Keratinocyte (primary cell): ENCODE results near the gene ACTR5. TPM values are rescaled to one million over a fixed set of nuclear protein-coding genes. Genes with fewer than 3 reads are reported as not detected.

ENCODE experiments used
- DNase-seq: peaks from one replicate; pipeline ENCODE4 v3.0.0-alpha.2; 2011; ENCODE audit warnings: low read depth, missing footprints, low spot score
- FAIRE-seq: peaks from 2 replicates; lab custom pipeline; 2011; peaks lifted over from hg19 to GRCh38; lab: Jason Lieb, UNC
- H2AFZ ChIP-seq: 2 replicates; pipeline ENCODE4 v1.6.0; 2012; ENCODE audit warnings: low read length, control low read depth, inconsistent platforms; ENCODE audit not compliant: control insufficient read depth
- H3K27ac ChIP-seq: 2 replicates; pipeline ENCODE4 v1.5.1; 2011; ENCODE audit warnings: low read length; ENCODE audit not compliant: control insufficient read depth, insufficient read depth
- H3K27me3 ChIP-seq: 3 replicates; pipeline ENCODE4 v1.6.0; 2011; ENCODE audit warnings: low read length; ENCODE audit not compliant: control insufficient read depth, insufficient read depth; ENCODE audit errors: extremely low read depth
- H3K36me3 ChIP-seq, 2 experiments: 2 replicates in 1 of 2; 3 replicates in 1 of 2; pipeline ENCODE4 v1.5.1; 2011; ENCODE audit warnings: low read length in 2 of 2, mild to moderate bottlenecking in 1 of 2; ENCODE audit not compliant: control insufficient read depth in 2 of 2, insufficient read depth in 2 of 2; ENCODE audit errors: extremely low read depth in 1 of 2
- H3K4me1 ChIP-seq: 3 replicates; pipeline ENCODE4 v1.5.1; 2011; ENCODE audit warnings: low read length; ENCODE audit not compliant: control insufficient read depth, insufficient read depth; ENCODE audit errors: extremely low read depth
- H3K4me2 ChIP-seq: 3 replicates; pipeline ENCODE4 v1.6.0; 2011; ENCODE audit warnings: low read depth, low read length; ENCODE audit not compliant: control insufficient read depth, insufficient read depth; ENCODE audit errors: extremely low read depth
- H3K4me3 ChIP-seq, 3 experiments: fragments of 200-600 bp in 1 of 3; sonication (generic) in 1 of 3; 2 replicates in 2 of 3; 3 replicates in 1 of 3; pipeline ENCODE4 v1.5.1; 2011 to 2016; ENCODE audit warnings: low read length in 3 of 3, mild to moderate bottlenecking in 3 of 3, control low read depth in 2 of 3, inconsistent platforms in 1 of 3, low read depth in 1 of 3, mixed read lengths in 1 of 3, mixed run types in 1 of 3, moderate library complexity in 1 of 3; ENCODE audit not compliant: control insufficient read depth in 2 of 3, insufficient read depth in 2 of 3; ENCODE audit errors: extremely low read depth in 1 of 3
- H3K79me2 ChIP-seq: 2 replicates; pipeline ENCODE4 v1.6.0; 2012; ENCODE audit warnings: low read length; ENCODE audit not compliant: control insufficient read depth, insufficient read depth
- H3K9ac ChIP-seq: 3 replicates; pipeline ENCODE4 v1.6.0; 2011; ENCODE audit warnings: low read length; ENCODE audit not compliant: control insufficient read depth, insufficient read depth; ENCODE audit errors: extremely low read depth
- H3K9me1 ChIP-seq: 3 replicates; pipeline ENCODE4 v1.6.0; 2011; ENCODE audit warnings: low read length; ENCODE audit not compliant: control insufficient read depth, insufficient read depth; ENCODE audit errors: extremely low read depth
- H3K9me3 ChIP-seq: 2 replicates; pipeline ENCODE4 v1.5.1; 2012; ENCODE audit warnings: low read depth, low read length; ENCODE audit not compliant: control insufficient read depth
- H4K20me1 ChIP-seq: 3 replicates; pipeline ENCODE4 v1.6.0; 2011; ENCODE audit warnings: low read length; ENCODE audit not compliant: control insufficient read depth, insufficient read depth; ENCODE audit errors: extremely low read depth
- CTCF ChIP-seq, 3 experiments: IDR thresholded peaks in 1 of 3; conservative IDR thresholded peaks in 1 of 3; optimal IDR thresholded peaks in 1 of 3; 2 replicates in 2 of 3; 3 replicates in 1 of 3; pipeline versions ENCODE3 to v1.5.1; 2011; ENCODE audit warnings: low read length in 3 of 3, mild to moderate bottlenecking in 3 of 3, moderate library complexity in 2 of 3, control low read depth in 1 of 3, inconsistent platforms in 1 of 3; ENCODE audit not compliant: insufficient read depth in 2 of 3; ENCODE audit errors: extremely low read depth in 1 of 3
- EZH2 ChIP-seq: IDR thresholded peaks from one replicate; pipeline ENCODE4 v1.6.1; 2012; ENCODE audit warnings: inconsistent platforms, mild to moderate bottlenecking, low read length, moderate library complexity
- dilution Hi-C: fragments of 300-500 bp; cut with MboI; formaldehyde crosslinking; loops from one replicate; pipeline ENCODE4 v1.7.0; 2020; ENCODE audit warnings: low sequenced_read_pairs; ENCODE audit not compliant: extremely low pct_ligation_motif_present
- polyA plus RNA-seq, 5 experiments: library from polyadenylated mRNA; depleted of rRNA in 3 of 5; stranded (reverse) in 3 of 5; stranded (forward) in 1 of 5; unstranded in 1 of 5; fragments of >200 nt; gene quantifications; 1 replicate in 1 of 5; 2 replicates in 3 of 5; 3 replicates in 1 of 5; pipeline versions ENCODE4 v1.2.1 to v1.2.3, GENCODE V29; 2011 to 2012; ENCODE audit warnings: missing spikeins in 2 of 5, low read depth in 1 of 5, low replicate concordance in 1 of 5

Gene ACTR5
- polyA plus RNA-seq, 1 donor (not counting 4 experiments of a cell fraction or from before 2014, with no cell fraction given) = 9.7 TPM

- H3K27me3 ChIP-seq = no peaks in the 10 kb centered on the region
- peak overlapping the region; percentile 99 for H2AFZ ChIP-seq
- H3K4me2 ChIP-seq = peak overlapping the region; percentile 87
- H4K20me1 ChIP-seq = no peaks in the 10 kb centered on the region
- peaks cover 13% of the 10 kb centered on the region for H3K4me1 ChIP-seq
- no peaks in the 10 kb centered on the region for H3K9me1 ChIP-seq
- no peak for DNase-seq
- FAIRE-seq = no peak
- peaks cover 4% of the 10 kb centered on the region for H3K79me2 ChIP-seq
- H3K9ac ChIP-seq = peak overlapping the region; percentile 86
- H3K27ac ChIP-seq = peak overlapping the region; percentile 87
- H3K9me3 ChIP-seq = no peaks in the 10 kb centered on the region
- dilution Hi-C loops = no loop called here
- peaks cover 0 to 7% of the 10 kb centered on the region in 2 experiments for H3K36me3 ChIP-seq
- peak overlapping the region; percentile 70 to 78 (median 72) for H3K4me3 ChIP-seq
- TF ChIP-seq EZH2 (no peak), CTCF (optimal IDR thresholded peaks at IDR 0.05 in 1 of 3, IDR thresholded peaks at IDR 0.05 in 1 of 3, conservative IDR thresholded peaks at IDR 0.05 in 1 of 3; ENCODE audit: extremely low read depth in 1 of 3, insufficient read depth in 2 of 3, low read length in 3 of 3) (no peak)
Observed at GRCh38 chr20:38748861-38749149, 545 bp downstream of the ACTR5 start.

GRCh38 chr20:38751360-38751976 lies 3.2 kb downstream of the ACTR5 start:
- Histone ChIP-seq H3K27me3 (no peaks in the 10 kb centered on the region), H4K20me1 (no peaks in the 10 kb centered on the region), H3K36me3 (peaks cover 7 to 14% of the 10 kb centered on the region in 2 experiments), H3K9me1 (no peaks in the 10 kb centered on the region), H3K4me3 (no peak overlapping the region), H3K9ac (no peak overlapping the region), H3K4me1 (peaks cover 13% of the 10 kb centered on the region), H3K79me2 (peaks cover 4% of the 10 kb centered on the region), H2AFZ (no peak overlapping the region), H3K9me3 (no peaks in the 10 kb centered on the region), H3K27ac (no peak overlapping the region), H3K4me2 (no peak overlapping the region)
- FAIRE-seq = peak; percentile 75
- DNase-seq = no peak
- dilution Hi-C loops = no loop called here
- no peak for TF ChIP-seq EZH2
- TF ChIP-seq CTCF (optimal IDR thresholded peaks at IDR 0.05 in 1 of 3, IDR thresholded peaks at IDR 0.05 in 1 of 3, conservative IDR thresholded peaks at IDR 0.05 in 1 of 3; ENCODE audit: extremely low read depth in 1 of 3, insufficient read depth in 2 of 3, low read length in 3 of 3) = peak in 2 of 3 experiments; percentile 51 to 66
